ENCODE data around the gene GNA15. TPM values are rescaled to one million over a fixed set of nuclear protein-coding genes. Genes with fewer than 3 reads are reported as not detected.

GNA15 gene
- total RNA-seq, 6 donors from 2014 or later: 19.0 to 31.4 (median 28.4) TPM

GRCh38 chr19:3138268-3138667, 2.4 kb downstream of the GNA15 start:
- WGBS, 2 donors: 77 to 79% methylated on average over 15 of the region's 15 CpGs
- no peaks in the 10 kb centered on the region for H3K9me3 ChIP-seq
- DNase-seq (no peak), ATAC-seq (ENCODE audit: low FRiP score in 2 of 2) (no peak)
- no peaks in the 10 kb centered on the region for H3K36me3 ChIP-seq
- H3K4me1 ChIP-seq: peaks cover 34 to 54% (median 37%) of the 10 kb centered on the region in 4 donors
- no peak for TF ChIP-seq CTCF (IDR thresholded peaks at IDR 0.05)
- no peak for TF ChIP-seq POLR2AphosphoS5 (IDR thresholded peaks at IDR 0.05)
- TF ChIP-seq EP300 (IDR thresholded peaks at IDR 0.05): no peak
- H3K27ac ChIP-seq: no peak overlapping the region
- no peak overlapping the region for H3K4me3 ChIP-seq
- no peaks in the 10 kb centered on the region for H3K27me3 ChIP-seq

GRCh38 chr19:3140667-3141038, 4.8 kb downstream of the GNA15 start:
- no peaks in the 10 kb centered on the region for H3K36me3 ChIP-seq
- ATAC-seq (ENCODE audit: low FRiP score in 2 of 2) (no peak), DNase-seq (no peak)
- H3K4me1 ChIP-seq: peaks cover 31 to 48% (median 37%) of the 10 kb centered on the region in 4 donors
- H3K27me3 ChIP-seq: no peaks in the 10 kb centered on the region
- H3K4me3 ChIP-seq: no peak overlapping the region
- no peaks in the 10 kb centered on the region for H3K9me3 ChIP-seq
- peak overlapping the region; percentile 80 to 91 (median 86) for H3K27ac ChIP-seq
- TF ChIP-seq POLR2A (IDR thresholded peaks at IDR 0.05) (no peak), POLR2AphosphoS5 (IDR thresholded peaks at IDR 0.05) (no peak), CTCF (IDR thresholded peaks at IDR 0.05) (no peak), EP300 (IDR thresholded peaks at IDR 0.05) (no peak)

- DNase-seq: no peak
- Histone ChIP-seq H3K36me3 (no peaks in the 10 kb centered on the region), H3K4me1 (peaks cover 31 to 43% (median 40%) of the 10 kb centered on the region in 4 donors), H3K4me3 (no peak overlapping the region), H3K27ac (peak overlapping the region; percentile 80 to 91 (median 86)), H3K9me3 (no peaks in the 10 kb centered on the region), H3K27me3 (no peaks in the 10 kb centered on the region)
- TF ChIP-seq POLR2A (IDR thresholded peaks at IDR 0.05) (no peak), EP300 (IDR thresholded peaks at IDR 0.05) (no peak)
- 35 to 40% methylated on average over 6 of the region's 6 CpGs for WGBS, 2 donors
- ATAC-seq (ENCODE audit: low FRiP score in 2 of 2): peak; percentile 39 to 77
These were observed 6.4 kb downstream of the GNA15 start for GRCh38 chr19:3142292-3142670.

- no peak for TF ChIP-seq POLR2AphosphoS5 (IDR thresholded peaks at IDR 0.05)
- no peak for TF ChIP-seq CTCF (IDR thresholded peaks at IDR 0.05)
- TF ChIP-seq EP300 (IDR thresholded peaks at IDR 0.05): no peak
- no peak for TF ChIP-seq POLR2A (IDR thresholded peaks at IDR 0.05)
- Histone ChIP-seq H3K36me3 (no peaks in the 10 kb centered on the region), H3K27me3 (no peaks in the 10 kb centered on the region), H3K4me3 (no peak overlapping the region), H3K4me1 (peaks cover 27 to 39% (median 36%) of the 10 kb centered on the region in 4 donors), H3K27ac (peak overlapping the region; percentile 80 to 91 (median 86)), H3K9me3 (no peaks in the 10 kb centered on the region)
- WGBS, 2 donors: 65 to 70% methylated on average over 10 to 11 of the region's 11 CpGs
- no peak for ATAC-seq (ENCODE audit: low FRiP score in 2 of 2)
- no peak for DNase-seq
These were observed 7.0 kb downstream of the GNA15 start for GRCh38 chr19:3142781-3143337.

- peak in 1 of 2 donors; percentile 69 for DNase-seq
- H3K27me3 ChIP-seq: no peaks in the 10 kb centered on the region
- H3K4me1 ChIP-seq: peaks cover 26 to 32% (median 30%) of the 10 kb centered on the region in 4 donors
- H3K4me3 ChIP-seq: no peak overlapping the region
- peaks cover 4 to 16% (median 6%) of the 10 kb centered on the region in 4 donors for H3K36me3 ChIP-seq
- WGBS, 2 donors: 56 to 68% methylated on average over 17 to 20 of the region's 20 CpGs
- peak overlapping the region in 2 of 4 donors; percentile 42 to 71 for H3K27ac ChIP-seq
- peak; percentile 8 to 66 for ATAC-seq (ENCODE audit: low FRiP score in 2 of 2)
- no peaks in the 10 kb centered on the region for H3K9me3 ChIP-seq
- no peak for TF ChIP-seq EP300 (IDR thresholded peaks at IDR 0.05)
- peak in 1 of 4 donors; percentile 16 for TF ChIP-seq POLR2A (IDR thresholded peaks at IDR 0.05)
These were observed 10.3 kb downstream of the GNA15 start for GRCh38 chr19:3145909-3146676.
